Ascending aorta (tissue), 2 donors: ENCODE results near the gene C4B. TPM values are rescaled to one million over a fixed set of nuclear protein-coding genes. Genes with fewer than 3 reads are reported as not detected.

Experiments
- DNase-seq, 2 donors: peaks; one replicate each; pipeline ENCODE4 v3.0.0-alpha.2; 2019; ENCODE audit warnings: low spot score in 2 of 2
- H3K27ac ChIP-seq, 2 donors: fragments of 200-600 bp; sonication (generic); one replicate each; pipeline ENCODE4 v1.5.1; 2016 to 2017; ENCODE audit warnings: mild to moderate bottlenecking in 1 of 2
- H3K27me3 ChIP-seq: fragments of 200-600 bp; sonication (generic); one replicate; pipeline ENCODE4 v1.5.1; 2017
- H3K36me3 ChIP-seq, 2 donors: fragments of 200-600 bp; sonication (generic); one replicate each; pipeline ENCODE4 v1.5.1; 2016
- H3K4me1 ChIP-seq, 2 donors: fragments of 200-600 bp; sonication (generic); one replicate each; pipeline ENCODE4 v1.5.1; 2016 to 2017; ENCODE audit warnings: mild to moderate bottlenecking in 1 of 2
- H3K4me3 ChIP-seq, 2 donors: fragments of 200-600 bp; sonication (generic); one replicate each; pipeline ENCODE4 v1.5.1; 2016 to 2017; ENCODE audit warnings: mild to moderate bottlenecking in 1 of 2
- H3K9me3 ChIP-seq, 2 donors: fragments of 200-600 bp; sonication (generic); one replicate each; pipeline ENCODE4 v1.5.1; 2016
- intact Hi-C: fragments of 100-400 bp; cut with DNase I; formaldehyde crosslinking; loops from one replicate; pipeline ENCODE4 v1.15.1; 2023
- total RNA-seq: library from RNA; depleted of rRNA; stranded (reverse); fragments of >200 nt; gene quantifications from one replicate; pipeline ENCODE4 v1.1.0, GENCODE V29; 2016
- TF ChIP-seq, protein P1 (sequence below), 3 experiments: fragments of 200-600 bp in 2 of 3; fragments of 450-650 bp in 1 of 3; sonication (generic) in 2 of 3; IDR thresholded peaks; one replicate each; pipeline ENCODE4 v1.5.1; 2016 to 2019; ENCODE audit warnings: antibody characterized with exemption in 3 of 3, mild to moderate bottlenecking in 1 of 3, moderate library complexity in 1 of 3

C4B gene
- total RNA-seq, 1 donor from 2014 or later: 133 TPM

DNA sequence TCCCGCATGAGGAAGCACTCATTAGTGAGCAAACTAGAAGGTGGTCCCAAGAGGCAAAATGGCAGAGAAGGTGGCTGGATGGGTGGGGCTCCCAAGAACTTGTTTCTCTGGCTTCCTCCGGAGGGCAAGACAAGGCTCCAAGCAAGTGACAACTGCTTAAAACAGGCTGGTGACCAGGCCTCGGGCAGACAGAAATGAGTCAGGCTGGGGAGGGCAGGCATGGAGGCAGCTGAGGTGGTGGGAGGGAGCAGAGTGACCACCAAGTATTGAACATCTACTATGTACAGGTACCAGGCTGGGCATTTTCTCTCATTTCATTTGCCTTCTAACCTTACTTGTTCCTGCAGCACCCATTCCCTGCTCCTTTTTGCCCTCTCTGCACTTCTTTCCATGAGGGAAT, 61.2 kb downstream of the C4B start:
- peak overlapping the region; percentile 38 to 53 for H3K27ac ChIP-seq
- H3K4me3 ChIP-seq: no peak overlapping the region
- TF ChIP-seq, protein P1, sequence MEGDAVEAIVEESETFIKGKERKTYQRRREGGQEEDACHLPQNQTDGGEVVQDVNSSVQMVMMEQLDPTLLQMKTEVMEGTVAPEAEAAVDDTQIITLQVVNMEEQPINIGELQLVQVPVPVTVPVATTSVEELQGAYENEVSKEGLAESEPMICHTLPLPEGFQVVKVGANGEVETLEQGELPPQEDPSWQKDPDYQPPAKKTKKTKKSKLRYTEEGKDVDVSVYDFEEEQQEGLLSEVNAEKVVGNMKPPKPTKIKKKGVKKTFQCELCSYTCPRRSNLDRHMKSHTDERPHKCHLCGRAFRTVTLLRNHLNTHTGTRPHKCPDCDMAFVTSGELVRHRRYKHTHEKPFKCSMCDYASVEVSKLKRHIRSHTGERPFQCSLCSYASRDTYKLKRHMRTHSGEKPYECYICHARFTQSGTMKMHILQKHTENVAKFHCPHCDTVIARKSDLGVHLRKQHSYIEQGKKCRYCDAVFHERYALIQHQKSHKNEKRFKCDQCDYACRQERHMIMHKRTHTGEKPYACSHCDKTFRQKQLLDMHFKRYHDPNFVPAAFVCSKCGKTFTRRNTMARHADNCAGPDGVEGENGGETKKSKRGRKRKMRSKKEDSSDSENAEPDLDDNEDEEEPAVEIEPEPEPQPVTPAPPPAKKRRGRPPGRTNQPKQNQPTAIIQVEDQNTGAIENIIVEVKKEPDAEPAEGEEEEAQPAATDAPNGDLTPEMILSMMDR (IDR thresholded peaks at IDR 0.05): no peak
- no peaks in the 10 kb centered on the region for H3K27me3 ChIP-seq
- intact Hi-C loops: no loop called here
- peaks cover 0 to 8% of the 10 kb centered on the region in 2 donors for H3K4me1 ChIP-seq
- no peaks in the 10 kb centered on the region for H3K9me3 ChIP-seq
- no peak for DNase-seq
- peaks cover 0 to 54% of the 10 kb centered on the region in 2 donors for H3K36me3 ChIP-seq

DNA sequence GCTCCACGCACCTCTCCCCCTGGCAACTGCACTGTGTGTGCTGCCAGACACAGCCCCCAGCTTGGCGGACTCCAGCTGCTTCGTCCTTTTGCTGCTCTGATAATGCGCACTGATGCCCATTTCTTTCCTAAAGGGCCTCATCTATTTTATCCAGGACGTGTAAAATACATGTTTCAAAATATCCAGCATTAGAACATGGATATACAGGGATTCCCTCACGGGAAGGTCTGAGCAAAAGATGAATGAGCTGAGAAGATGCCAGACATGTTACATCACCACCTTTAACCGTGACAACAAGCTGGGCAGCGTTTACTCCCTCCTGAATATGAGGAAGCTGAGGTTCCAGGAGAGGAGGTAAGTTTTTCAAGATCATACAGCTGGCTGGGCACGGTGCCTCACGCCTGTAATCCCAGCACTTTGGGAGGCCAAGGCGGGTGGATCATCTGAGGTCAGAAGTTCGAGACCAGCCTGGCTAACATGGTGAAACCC, 61.8 kb downstream of the C4B start:
- Histone ChIP-seq H3K27ac (peak overlapping the region; percentile 38 to 53), H3K27me3 (no peaks in the 10 kb centered on the region), H3K4me3 (no peak overlapping the region), H3K9me3 (no peaks in the 10 kb centered on the region), H3K36me3 (peaks cover 0 to 54% of the 10 kb centered on the region in 2 donors), H3K4me1 (peaks cover under 1 to 12% of the 10 kb centered on the region in 2 donors)
- TF ChIP-seq, protein P1 (IDR thresholded peaks at IDR 0.05): no peak
- intact Hi-C loops: no loop called here
- DNase-seq: no peak

DNA sequence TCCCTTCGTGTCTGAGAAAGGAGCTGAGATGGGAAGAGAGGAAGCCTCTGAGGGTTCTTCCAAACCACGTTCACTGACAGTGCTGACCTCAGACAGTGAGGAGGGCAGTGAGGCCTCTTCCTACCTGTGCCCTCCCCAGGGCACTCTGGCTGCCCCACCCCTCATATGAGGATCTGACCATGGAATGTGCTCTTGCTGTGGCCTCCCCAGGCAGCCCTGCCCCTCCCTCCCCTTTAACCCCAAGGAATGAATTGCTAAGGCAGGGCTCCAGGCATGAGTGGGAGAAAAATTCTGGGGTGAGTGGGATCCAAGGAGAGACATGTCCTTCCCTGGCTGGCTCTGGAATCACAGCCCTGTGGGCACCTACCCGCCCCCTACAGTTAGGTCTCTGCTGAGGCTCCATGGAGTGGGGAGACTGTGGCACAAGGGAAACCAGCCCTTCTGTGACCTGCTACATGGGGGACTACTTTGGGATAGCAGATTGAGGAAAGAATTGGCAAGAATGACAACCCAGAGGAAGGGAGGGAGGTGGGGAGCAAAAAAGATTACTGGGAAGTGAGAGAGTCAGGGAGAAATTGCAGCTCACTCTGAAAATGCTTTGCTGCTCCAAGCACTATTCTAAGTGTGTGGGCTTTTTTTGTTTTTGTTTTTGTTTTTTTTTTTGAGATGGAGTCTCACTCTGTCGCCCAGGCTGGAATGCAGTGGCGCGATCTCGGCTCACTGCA, 65.1 kb downstream of the C4B start:
- Histone ChIP-seq H3K27me3 (no peaks in the 10 kb centered on the region), H3K36me3 (peaks cover 0 to 23% of the 10 kb centered on the region in 2 donors), H3K27ac (no peak overlapping the region), H3K4me1 (peaks cover 5 to 28% of the 10 kb centered on the region in 2 donors), H3K9me3 (no peaks in the 10 kb centered on the region), H3K4me3 (no peak overlapping the region)
- intact Hi-C loops: no loop called here
- TF ChIP-seq, protein P1 (IDR thresholded peaks at IDR 0.05): no peak
- DNase-seq: no peak

DNA sequence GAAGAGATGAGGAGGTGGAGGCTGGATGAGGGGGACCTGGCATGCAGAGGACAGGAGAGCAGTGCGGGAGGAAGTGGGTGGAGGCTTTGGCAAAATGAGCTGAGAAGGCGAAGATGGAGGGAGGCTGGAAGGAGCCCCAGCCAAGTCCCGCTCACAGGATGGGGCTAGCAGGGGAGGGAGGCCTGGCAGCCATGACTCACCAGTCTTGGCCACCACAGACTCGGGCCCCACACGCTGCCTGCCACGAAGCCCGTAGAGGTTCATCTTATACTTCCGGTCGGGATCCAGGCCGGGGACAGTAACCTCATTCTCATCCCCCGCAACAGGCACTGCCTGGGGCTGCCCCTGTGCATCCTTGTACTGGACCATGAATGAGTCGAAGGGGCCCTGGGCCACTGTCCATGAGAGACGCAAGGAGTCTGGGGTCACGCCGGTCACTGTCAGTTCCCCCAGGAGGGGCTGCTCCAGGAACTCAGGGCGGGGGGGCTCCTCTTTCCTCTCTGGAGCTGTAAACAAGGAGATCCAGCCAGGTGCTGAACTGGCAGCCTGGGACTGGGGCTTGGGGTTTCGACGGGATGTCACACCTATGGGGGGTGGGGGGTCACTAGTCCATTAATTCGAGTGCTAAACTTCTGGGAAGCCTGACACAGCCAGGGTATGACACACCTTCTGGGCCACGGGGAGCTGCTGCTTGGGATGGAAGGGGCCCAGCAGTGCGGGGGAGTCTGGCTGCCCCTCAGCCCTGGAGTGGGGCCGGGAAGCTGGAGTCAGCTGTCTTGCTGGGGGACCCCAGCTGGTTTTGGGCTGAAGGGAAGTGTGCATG, 66.8 kb downstream of the C4B start:
- peaks cover 0 to 14% of the 10 kb centered on the region in 2 donors for H3K36me3 ChIP-seq
- intact Hi-C loops: no loop called here
- TF ChIP-seq, protein P1 (IDR thresholded peaks at IDR 0.05): no peak
- H3K4me1 ChIP-seq: peaks cover 5 to 28% of the 10 kb centered on the region in 2 donors
- H3K27ac ChIP-seq: peak overlapping the region; percentile 82 to 88
- H3K4me3 ChIP-seq: no peak overlapping the region
- no peaks in the 10 kb centered on the region for H3K27me3 ChIP-seq
- no peaks in the 10 kb centered on the region for H3K9me3 ChIP-seq
- peak; percentile 28 to 89 for DNase-seq

DNA sequence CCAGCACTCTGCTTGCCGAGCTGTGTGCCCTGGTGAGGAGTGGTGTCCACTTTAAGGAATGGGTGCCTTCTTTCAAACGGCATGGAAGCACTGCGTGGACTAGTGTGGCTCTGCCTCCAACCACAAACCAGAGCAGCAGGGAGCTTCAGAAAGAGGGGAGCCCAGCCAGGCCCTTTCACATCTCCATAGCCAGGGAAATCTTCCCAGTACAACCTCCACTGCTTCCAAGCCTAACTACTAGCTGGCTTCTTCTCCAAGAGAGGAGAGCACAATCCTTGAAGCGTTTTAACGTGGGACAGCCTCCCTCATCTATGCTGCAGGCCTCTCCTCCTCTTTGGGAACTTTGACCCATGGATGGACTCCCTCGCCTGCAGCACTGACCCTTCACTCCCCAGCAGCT, 67.9 kb downstream of the C4B start:
- intact Hi-C loops: no loop called here
- no peaks in the 10 kb centered on the region for H3K9me3 ChIP-seq
- H3K27me3 ChIP-seq: no peaks in the 10 kb centered on the region
- no peak overlapping the region for H3K4me3 ChIP-seq
- H3K27ac ChIP-seq: peak overlapping the region; percentile 82 to 88
- peaks cover 0 to 14% of the 10 kb centered on the region in 2 donors for H3K36me3 ChIP-seq
- TF ChIP-seq, protein P1 (IDR thresholded peaks at IDR 0.05): no peak
- peaks cover 11 to 29% of the 10 kb centered on the region in 2 donors for H3K4me1 ChIP-seq
- no peak for DNase-seq
